H1 (cell line): ENCODE data around the gene ZNF398. TPM values are rescaled to one million over a fixed set of nuclear protein-coding genes. Genes with fewer than 3 reads are reported as not detected.
A peak's percentile ranks its signal among the peaks of the same experiment; 100 is the strongest.

Experiments used
- CTCF ChIA-PET: fragments of 300-600 bp; sonication (Branson Sonifier 250); formaldehyde crosslinking; loops from one replicate; lab custom pipeline; 2021; ENCODE audit not compliant: partially characterized antibody; lab: Charles Lee
- POLR2A ChIA-PET: fragments of 300-600 bp; sonication (Branson Sonifier 250); formaldehyde crosslinking; loops from one replicate; lab custom pipeline; 2021; ENCODE audit warnings: inconsistent platforms; ENCODE audit not compliant: partially characterized antibody; lab: Charles Lee
- DNase-seq, 2 experiments: peaks; one replicate each; pipeline versions ENCODE4 v3.0.0 to v3.0.0-alpha.2; 2010 to 2022; ENCODE audit warnings: low spot score in 2 of 2, low read depth in 1 of 2, mixed read lengths in 1 of 2
- FAIRE-seq: peaks from 2 replicates; lab custom pipeline; 2011; peaks lifted over from hg19 to GRCh38; lab: Jason Lieb, UNC
- H2AFZ ChIP-seq: 2 replicates; pipeline ENCODE4 v1.8.1; 2012; ENCODE audit warnings: low read length, inconsistent platforms
- H2AK5ac ChIP-seq: 2 replicates; pipeline ENCODE4 v1.6.1; 2013; ENCODE audit warnings: low read depth, low read length
- H2BK120ac ChIP-seq: replicated peaks from 2 replicates; pipeline ENCODE3; 2013; ENCODE audit warnings: low read depth, low read length, inconsistent platforms
- H2BK12ac ChIP-seq: 2 replicates; pipeline ENCODE4 v1.6.1; 2013; ENCODE audit warnings: low read depth, low read length
- H2BK15ac ChIP-seq: 2 replicates; pipeline ENCODE4 v1.6.1; 2013; ENCODE audit warnings: low read length
- H2BK20ac ChIP-seq: 2 replicates; pipeline ENCODE4 v1.6.1; 2013; ENCODE audit warnings: low read length
- H2BK5ac ChIP-seq: 2 replicates; pipeline ENCODE4 v1.6.1; 2013; ENCODE audit warnings: low read depth, low read length
- H3K14ac ChIP-seq: 2 replicates; pipeline ENCODE4 v1.6.1; 2013; ENCODE audit warnings: inconsistent platforms; ENCODE audit not compliant: insufficient read length
- H3K18ac ChIP-seq: 2 replicates; pipeline ENCODE4 v1.6.1; 2013; ENCODE audit warnings: low read length; ENCODE audit errors: extremely low read depth
- H3K23ac ChIP-seq: 2 replicates; pipeline ENCODE4 v1.6.1; 2013; ENCODE audit warnings: inconsistent platforms; ENCODE audit not compliant: insufficient read length
- H3K23me2 ChIP-seq: 2 replicates; pipeline ENCODE4 v1.6.1; 2013; ENCODE audit warnings: low read depth, low read length
- H3K27ac ChIP-seq: 2 replicates; pipeline ENCODE4 v1.6.1; 2011; ENCODE audit warnings: low read depth, low read length, inconsistent platforms
- H3K27me3 ChIP-seq, 4 experiments: replicated peaks in 1 of 4; 1 replicate in 1 of 4; 2 replicates in 3 of 4; pipeline versions ENCODE4 v1.6.1 to v1.8.1; 2011 to 2013; ENCODE audit warnings: low read length in 3 of 4, mild to moderate bottlenecking in 3 of 4, inconsistent platforms in 2 of 4, mixed read lengths in 2 of 4, moderate library complexity in 1 of 4; ENCODE audit not compliant: control insufficient read depth in 3 of 4, insufficient read depth in 3 of 4; ENCODE audit errors: extremely low read depth in 1 of 4
- H3K36me3 ChIP-seq, 4 experiments: 2 replicates each; pipeline versions ENCODE4 v1.6.1 to v1.8.1; 2011 to 2013; ENCODE audit warnings: mild to moderate bottlenecking in 4 of 4, low read length in 3 of 4, moderate library complexity in 2 of 4, control low read depth in 1 of 4, inconsistent platforms in 1 of 4; ENCODE audit not compliant: insufficient read depth in 4 of 4, control insufficient read depth in 2 of 4
- H3K4ac ChIP-seq: replicated peaks from 2 replicates; pipeline ENCODE3; 2013; ENCODE audit warnings: low read length, low read depth, mixed read lengths, inconsistent platforms; ENCODE audit not compliant: insufficient read length
- H3K4me1 ChIP-seq, 4 experiments: replicated peaks in 1 of 4; 1 replicate in 1 of 4; 2 replicates in 3 of 4; pipeline versions ENCODE4 v1.6.1 to v1.8.1; 2011 to 2013; ENCODE audit warnings: low read length in 3 of 4, inconsistent platforms in 2 of 4, mixed read lengths in 1 of 4; ENCODE audit not compliant: insufficient read depth in 4 of 4, control insufficient read depth in 3 of 4
- H3K4me2 ChIP-seq, 2 experiments: 2 replicates each; pipeline versions ENCODE4 v1.6.1 to v1.8.1; 2011 to 2013; ENCODE audit warnings: low read depth in 2 of 2, low read length in 2 of 2, control low read depth in 1 of 2, inconsistent platforms in 1 of 2, mild to moderate bottlenecking in 1 of 2; ENCODE audit not compliant: insufficient read depth in 1 of 2
- H3K4me3 ChIP-seq, 4 experiments: fragments of 200-600, 300-600 bp in 1 of 4; sonication (generic), shearing (Covaris generic), sonication (Bioruptor Twin) in 1 of 4; 2 replicates each; pipeline versions ENCODE4 v1.5.1 to v1.8.1; 2011 to 2016; ENCODE audit warnings: low read length in 4 of 4, low read depth in 3 of 4, control low read depth in 2 of 4, inconsistent platforms in 2 of 4, mild to moderate bottlenecking in 2 of 4, mixed read lengths in 1 of 4, moderate library complexity in 1 of 4; ENCODE audit not compliant: insufficient read depth in 2 of 4; ENCODE audit errors: extremely low read depth in 1 of 4
- H3K56ac ChIP-seq: replicated peaks from 2 replicates; pipeline ENCODE3; 2013; ENCODE audit warnings: low read depth, mild to moderate bottlenecking, mixed read lengths, low read length, inconsistent platforms; ENCODE audit not compliant: insufficient read length
- H3K79me1 ChIP-seq: 2 replicates; pipeline ENCODE4 v1.6.1; 2013; ENCODE audit warnings: low read depth, low read length, control low read depth
- H3K79me2 ChIP-seq, 2 experiments: 2 replicates each; pipeline versions ENCODE4 v1.6.1 to v1.8.1; 2012 to 2013; ENCODE audit warnings: low read length in 2 of 2, mild to moderate bottlenecking in 2 of 2, inconsistent platforms in 1 of 2; ENCODE audit not compliant: insufficient read depth in 2 of 2, control insufficient read depth in 1 of 2
- H3K9ac ChIP-seq, 4 experiments: replicated peaks in 1 of 4; 1 replicate in 1 of 4; 2 replicates in 3 of 4; pipeline versions ENCODE4 v1.6.1 to v1.8.1; 2011 to 2013; ENCODE audit warnings: low read depth in 3 of 4, low read length in 3 of 4, control low read depth in 2 of 4, mild to moderate bottlenecking in 2 of 4, moderate library complexity in 2 of 4, inconsistent platforms in 1 of 4; ENCODE audit errors: extremely low read depth in 1 of 4
- H3K9me3 ChIP-seq, 2 experiments: 2 replicates each; pipeline versions ENCODE4 v1.6.1 to v1.8.1; 2012 to 2013; ENCODE audit warnings: mild to moderate bottlenecking in 2 of 2, moderate library complexity in 2 of 2, control low read depth in 1 of 2, inconsistent platforms in 1 of 2, low read depth in 1 of 2, low read length in 1 of 2, mixed read lengths in 1 of 2; ENCODE audit not compliant: insufficient read depth in 2 of 2
- H4K20me1 ChIP-seq, 2 experiments: replicated peaks in 1 of 2; 2 replicates each; pipeline versions ENCODE3 to v1.8.1; 2011 to 2013; ENCODE audit warnings: inconsistent platforms in 2 of 2, low read length in 2 of 2, mild to moderate bottlenecking in 1 of 2; ENCODE audit not compliant: insufficient read depth in 2 of 2, control insufficient read depth in 1 of 2
- H4K5ac ChIP-seq: 2 replicates; pipeline ENCODE4 v1.6.1; 2013; ENCODE audit warnings: low read length, low read depth, mixed read lengths, inconsistent platforms; ENCODE audit not compliant: insufficient read length
- H4K8ac ChIP-seq: 2 replicates; pipeline ENCODE4 v1.8.0; 2013; ENCODE audit warnings: mild to moderate bottlenecking, moderate library complexity, low read length, inconsistent platforms; ENCODE audit not compliant: insufficient read depth; ENCODE audit errors: extremely low read depth
- H4K91ac ChIP-seq: replicated peaks from 2 replicates; pipeline ENCODE3; 2013; ENCODE audit warnings: low read length, mixed read lengths, inconsistent platforms; ENCODE audit not compliant: insufficient read length
- ATF3 ChIP-seq: IDR thresholded peaks from 2 replicates; pipeline ENCODE4 v1.6.1; 2011; ENCODE audit warnings: low read depth, mild to moderate bottlenecking, low read length; ENCODE audit not compliant: insufficient read depth
- BCL11A ChIP-seq, 2 experiments: IDR thresholded peaks; one replicate each; pipeline ENCODE4 v1.6.1; 2011; ENCODE audit warnings: low read depth in 2 of 2, low read length in 2 of 2, mild to moderate bottlenecking in 2 of 2
- EP300 ChIP-seq, 2 experiments: IDR thresholded peaks; 1 replicate in 1 of 2; 2 replicates in 1 of 2; pipeline ENCODE4 v1.6.1; 2011 to 2012; ENCODE audit warnings: low read depth in 2 of 2, low read length in 2 of 2, mild to moderate bottlenecking in 2 of 2, borderline replicate concordance in 1 of 2, inconsistent platforms in 1 of 2, moderate library complexity in 1 of 2
- GABPA ChIP-seq: IDR thresholded peaks from 2 replicates; pipeline ENCODE4 v1.6.1; 2011; ENCODE audit warnings: mild to moderate bottlenecking, low read length, moderate library complexity, borderline replicate concordance; ENCODE audit not compliant: insufficient read depth
- JUND ChIP-seq: IDR thresholded peaks from 2 replicates; pipeline ENCODE4 v1.6.1; 2011; ENCODE audit warnings: mild to moderate bottlenecking, improper control_type of control experiment, low read length
- KDM1A ChIP-seq: fragments of 200-600, 300-600 bp; sonication (generic); IDR thresholded peaks from 2 replicates; pipeline ENCODE4 v1.7.1; 2016; ENCODE audit warnings: mild to moderate bottlenecking, low read length, borderline replicate concordance
- POLR2AphosphoS5 ChIP-seq: IDR thresholded peaks from 2 replicates; pipeline ENCODE4 v1.6.1; 2011; ENCODE audit warnings: low read depth, low read length
- RFX5 ChIP-seq: IDR thresholded peaks from 2 replicates; pipeline ENCODE4 v1.6.1; 2011; ENCODE audit warnings: low read depth, low read length, improper control_type of control experiment, borderline replicate concordance
- SP1 ChIP-seq: IDR thresholded peaks from 2 replicates; pipeline ENCODE4 v1.6.1; 2011; ENCODE audit warnings: low read depth, low read length
- TBP ChIP-seq: IDR thresholded peaks from 2 replicates; pipeline ENCODE4 v1.6.1; 2011; ENCODE audit warnings: low read depth, low read length, improper control_type of control experiment
- TEAD4 ChIP-seq: IDR thresholded peaks from 2 replicates; pipeline ENCODE4 v1.6.1; 2012; ENCODE audit warnings: low read depth, low read length, inconsistent platforms, mixed read lengths
- USF2 ChIP-seq: IDR thresholded peaks from 2 replicates; pipeline ENCODE4 v1.6.1; 2011; ENCODE audit warnings: low read length, improper control_type of control experiment
- WGBS, 2 experiments: shearing (Covaris generic) in 1 of 2; methylation state at CpG; one replicate each; pipeline versions ENCODE4 v1.1.6 to v1.1.7; 2013 to 2015; ENCODE audit warnings: low lambda C conversion rate in 2 of 2, mixed read lengths in 2 of 2, inconsistent platforms in 1 of 2, low coverage in 1 of 2, missing lambda C conversion rate in 1 of 2; ENCODE audit not compliant: insufficient replicate concordance in 2 of 2, insufficient coverage in 1 of 2, insufficient read length in 1 of 2; ENCODE audit errors: extremely low coverage in 1 of 2, missing lambda C conversion rate in 1 of 2; 5-methylcytosine and 5-hydroxymethylcytosine counted together
- polyA plus RNA-seq, 7 experiments: library from polyadenylated mRNA; depleted of rRNA in 3 of 7; stranded (reverse) in 5 of 7; unstranded in 2 of 7; fragments of >200 nt in 5 of 7; fragments of 200-250 nt in 2 of 7; gene quantifications; 1 replicate in 5 of 7; 2 replicates in 1 of 7; 4 replicates in 1 of 7; pipeline versions ENCODE4 v1.2.1 to v1.2.3, GENCODE V29; 2011 to 2013; ENCODE audit warnings: missing spikeins in 2 of 7, mixed read lengths in 2 of 7
- total RNA-seq: library from RNA; stranded (reverse); fragmentation: NEBNext Ultra II Directional; extraction: Animal tissue kit (Norgen Biotek cat#: 25700); gene quantifications from 2 replicates; pipeline ENCODE4 v1.2.1, GENCODE V29; 2021

Gene ZNF398
- total and polyA plus RNA-seq, 2 of the 8 experiments (the other 6 are each of a cell fraction or from before 2014, with no cell fraction given) = 52.7 to 63.5 TPM

- no peak for FAIRE-seq
- no peak overlapping the region for H3K9ac ChIP-seq
- H3K23ac ChIP-seq = no peak overlapping the region
- no peak for TF ChIP-seq JUND
- no peak for TF ChIP-seq RFX5
- no peak for TF ChIP-seq BCL11A (IDR thresholded peaks at IDR 0.05; ENCODE audit: low read depth in 2 of 2, low read length in 2 of 2)
- no peak for TF ChIP-seq USF2
- no peak for TF ChIP-seq GABPA
- no peak for TF ChIP-seq KDM1A
- no peak for TF ChIP-seq TEAD4
- no peak for TF ChIP-seq SP1
- no peak for TF ChIP-seq ATF3
- no peak for TF ChIP-seq TBP
- TF ChIP-seq EP300 (IDR thresholded peaks at IDR 0.05; ENCODE audit: borderline replicate concordance in 1 of 2, low read depth in 2 of 2, low read length in 2 of 2) = no peak
- TF ChIP-seq POLR2AphosphoS5 = no peak
Measured at GRCh38 chr7:149154056-149154455, 6.8 kb downstream of the ZNF398 start.

More at GRCh38 chr7:149154056-149154455, 6.8 kb downstream of the ZNF398 start:
- no peak overlapping the region for H2BK20ac ChIP-seq
- H3K4ac ChIP-seq = no peak overlapping the region
- no peak overlapping the region for H4K5ac ChIP-seq
- H2BK120ac ChIP-seq = no peak overlapping the region
- H3K27ac ChIP-seq = no peak overlapping the region
- no peak for DNase-seq
- no peaks in the 10 kb centered on the region; the same call in 1 of the 2 replicates for H3K23me2 ChIP-seq
- no peaks in the 10 kb centered on the region for H3K9me3 ChIP-seq
- H3K4me2 ChIP-seq = no peak overlapping the region
- ChIA-PET CTCF (interaction anchor here (1.0 to 1.3 kb wide), 3 partner anchors 10 to 29 kb away, joined by 3 to 5 read pairs (median 3); no protein-coding TSS in a partner anchor), POLR2A (interaction anchor here (0.7 to 9.2 kb wide), 8 partner anchors 9 to 45 kb away, joined by 3 to 138 read pairs (median 6); no protein-coding TSS in a partner anchor)
- peaks cover 15 to 46% (median 31%) of the 10 kb centered on the region in 4 experiments for H3K36me3 ChIP-seq
- 0 out of 2 replicates have a peak overlapping the region, but pooled peaks have one; percentile 9 for H4K8ac ChIP-seq
- H3K56ac ChIP-seq = no peak overlapping the region
- H2AFZ ChIP-seq = no peak overlapping the region
- no peak overlapping the region for H2BK5ac ChIP-seq
- no peaks in the 10 kb centered on the region; the same call in 1 of the 2 replicates for H3K79me1 ChIP-seq
- peaks cover 49 to 92% of the 10 kb centered on the region in 2 experiments for H3K79me2 ChIP-seq
- 98% methylated on average over 11 of the region's 11 CpGs; no CpG with 5 or more reads in 1 of the 2 experiments for WGBS, 2 experiments
- no peak overlapping the region for H4K91ac ChIP-seq
- no peak overlapping the region for H2BK12ac ChIP-seq
- no peak overlapping the region for H3K18ac ChIP-seq
- H2AK5ac ChIP-seq = no peak overlapping the region
- no peak overlapping the region for H3K4me3 ChIP-seq
- peaks cover 7 to 16% (median 9%) of the 10 kb centered on the region in 4 experiments; a peak in 6 of 7 replicates for H3K4me1 ChIP-seq
- no peak overlapping the region for H3K14ac ChIP-seq
- H4K20me1 ChIP-seq = peaks cover 6 to 12% of the 10 kb centered on the region in 2 experiments
- H3K27me3 ChIP-seq = no peaks in the 10 kb centered on the region
- no peak overlapping the region for H2BK15ac ChIP-seq
